Lung (tissue), 12 donors: Measurements from ENCODE around the gene EPM2AIP1. TPM values are rescaled to one million over a fixed set of nuclear protein-coding genes. Genes with fewer than 3 reads are reported as not detected.

Experiments
- ATAC-seq: fragments of 200-7000 bp; cut with Tn5 transposase; one replicate; pipeline ENCODE4 v1.9.1; 2020; ENCODE audit warnings: moderate number of reproducible peaks; ENCODE audit not compliant: insufficient read depth, low FRiP score
- DNase-seq, 3 donors: peaks; one replicate each; pipeline ENCODE4 v3.0.0-alpha.2; 2013 to 2017
- H3K27ac ChIP-seq, 2 donors: one replicate each; pipeline ENCODE4 v1.5.1; 2013; ENCODE audit warnings: mild to moderate bottlenecking in 2 of 2, moderate library complexity in 2 of 2, control low read depth in 1 of 2, inconsistent platforms in 1 of 2, low read depth in 1 of 2, low read length in 1 of 2
- H3K27me3 ChIP-seq, 3 donors: one replicate each; pipeline ENCODE4 v1.5.1; 2013; ENCODE audit warnings: low read length in 2 of 3; ENCODE audit not compliant: control insufficient read depth in 3 of 3, insufficient read depth in 3 of 3
- H3K36me3 ChIP-seq, 4 donors: one replicate each; pipeline ENCODE4 v1.5.1; 2013; ENCODE audit warnings: low read length in 4 of 4, mild to moderate bottlenecking in 1 of 4, moderate library complexity in 1 of 4; ENCODE audit not compliant: control insufficient read depth in 4 of 4, insufficient read depth in 4 of 4
- H3K4me1 ChIP-seq, 5 donors: one replicate each; pipeline ENCODE4 v1.5.1; 2013; ENCODE audit warnings: low read length in 5 of 5, mild to moderate bottlenecking in 2 of 5, moderate library complexity in 1 of 5; ENCODE audit not compliant: control insufficient read depth in 5 of 5, insufficient read depth in 5 of 5
- H3K4me3 ChIP-seq: one replicate; pipeline ENCODE4 v1.5.1; 2013; ENCODE audit warnings: mild to moderate bottlenecking, control low read depth, moderate library complexity
- H3K9ac ChIP-seq, 2 donors: one replicate each; pipeline ENCODE4 v1.5.1; 2013; ENCODE audit warnings: low read length in 2 of 2, control low read depth in 1 of 2; ENCODE audit not compliant: insufficient read depth in 1 of 2
- H3K9me3 ChIP-seq, 4 donors: one replicate each; pipeline ENCODE4 v1.5.1; 2013; ENCODE audit warnings: low read length in 3 of 4, mild to moderate bottlenecking in 1 of 4, moderate library complexity in 1 of 4; ENCODE audit not compliant: control insufficient read depth in 4 of 4, insufficient read depth in 3 of 4
- WGBS, 2 donors: extraction: QIAGEN DNeasy Blood & Tissue Kit; methylation state at CpG; one replicate each; pipeline ENCODE4 v1.1.7; 2013; 5-methylcytosine and 5-hydroxymethylcytosine counted together
- polyA plus RNA-seq, 2 donors: library from polyadenylated mRNA; stranded (reverse); fragments of 200-250 nt; gene quantifications; one replicate each; pipeline ENCODE4 v1.2.1, GENCODE V29; 2013
- total RNA-seq, 2 donors: library from RNA; depleted of rRNA in 1 of 2; stranded (reverse); fragments of >200 nt in 1 of 2; gene quantifications; one replicate each; pipeline ENCODE4 v1.2.1, GENCODE V29; 2014 to 2021
- TF ChIP-seq, protein P1 (sequence below): IDR thresholded peaks from 2 replicates; pipeline ENCODE4 v1.5.1; 2012; ENCODE audit warnings: mild to moderate bottlenecking; ENCODE audit errors: control extremely low read depth, extremely low read depth
- donor health status: control.
- donor health status: control.
- donor health status: Bipolar disorder and iron deficiency.
- donor health status: healthy.
- donor health status: DM: yes; HTN: yes; CAD: no.

EPM2AIP1 gene
- total and polyA plus RNA-seq, 4 donors: 7.1 to 62.6 (median 13.9) TPM

GRCh38 chr3:37017683-37018082 lies 24.8 kb upstream of the EPM2AIP1 start:
- Histone ChIP-seq H3K4me1 (peaks cover 0 to 5% (median 0%) of the 10 kb centered on the region in 5 donors), H3K9me3 (no peaks in the 10 kb centered on the region), H3K4me3 (no peak overlapping the region), H3K36me3 (peaks cover 21 to 48% (median 46%) of the 10 kb centered on the region in 4 donors), H3K27me3 (no peaks in the 10 kb centered on the region), H3K27ac (peak overlapping the region in 1 of 2 donors; percentile 80), H3K9ac (no peak overlapping the region)
- TF ChIP-seq, protein P1, sequence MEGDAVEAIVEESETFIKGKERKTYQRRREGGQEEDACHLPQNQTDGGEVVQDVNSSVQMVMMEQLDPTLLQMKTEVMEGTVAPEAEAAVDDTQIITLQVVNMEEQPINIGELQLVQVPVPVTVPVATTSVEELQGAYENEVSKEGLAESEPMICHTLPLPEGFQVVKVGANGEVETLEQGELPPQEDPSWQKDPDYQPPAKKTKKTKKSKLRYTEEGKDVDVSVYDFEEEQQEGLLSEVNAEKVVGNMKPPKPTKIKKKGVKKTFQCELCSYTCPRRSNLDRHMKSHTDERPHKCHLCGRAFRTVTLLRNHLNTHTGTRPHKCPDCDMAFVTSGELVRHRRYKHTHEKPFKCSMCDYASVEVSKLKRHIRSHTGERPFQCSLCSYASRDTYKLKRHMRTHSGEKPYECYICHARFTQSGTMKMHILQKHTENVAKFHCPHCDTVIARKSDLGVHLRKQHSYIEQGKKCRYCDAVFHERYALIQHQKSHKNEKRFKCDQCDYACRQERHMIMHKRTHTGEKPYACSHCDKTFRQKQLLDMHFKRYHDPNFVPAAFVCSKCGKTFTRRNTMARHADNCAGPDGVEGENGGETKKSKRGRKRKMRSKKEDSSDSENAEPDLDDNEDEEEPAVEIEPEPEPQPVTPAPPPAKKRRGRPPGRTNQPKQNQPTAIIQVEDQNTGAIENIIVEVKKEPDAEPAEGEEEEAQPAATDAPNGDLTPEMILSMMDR: no peak
- 96 to 99% methylated on average over 3 of the region's 3 CpGs for WGBS, 2 donors
- no peak for DNase-seq
- ATAC-seq: no peak

- no peak overlapping the region for H3K9ac ChIP-seq
- TF ChIP-seq, protein P1: no peak
- peaks cover 0 to 5% (median 0%) of the 10 kb centered on the region in 5 donors for H3K4me1 ChIP-seq
- H3K27ac ChIP-seq: peak overlapping the region in 1 of 2 donors; percentile 80
- no peaks in the 10 kb centered on the region for H3K9me3 ChIP-seq
- peaks cover 18 to 48% (median 44%) of the 10 kb centered on the region in 4 donors for H3K36me3 ChIP-seq
- no peaks in the 10 kb centered on the region for H3K27me3 ChIP-seq
- 96 to 98% methylated on average over 8 of the region's 8 CpGs for WGBS, 2 donors
- no peak overlapping the region for H3K4me3 ChIP-seq
- ATAC-seq (no peak), DNase-seq (no peak)
These were observed 24.0 kb upstream of the EPM2AIP1 start for GRCh38 chr3:37016903-37017302.

GRCh38 chr3:37015642-37016041 lies 22.7 kb upstream of the EPM2AIP1 start:
- no peak overlapping the region for H3K4me3 ChIP-seq
- no peaks in the 10 kb centered on the region for H3K27me3 ChIP-seq
- H3K9me3 ChIP-seq: no peaks in the 10 kb centered on the region
- 95 to 96% methylated on average over 5 of the region's 5 CpGs for WGBS, 2 donors
- peak overlapping the region in 1 of 2 donors; percentile 77 for H3K27ac ChIP-seq
- ATAC-seq (no peak), DNase-seq (no peak)
- H3K9ac ChIP-seq: no peak overlapping the region
- TF ChIP-seq, protein P1: no peak
- H3K4me1 ChIP-seq: peaks cover 0 to 5% (median 0%) of the 10 kb centered on the region in 5 donors
- H3K36me3 ChIP-seq: peaks cover 12 to 38% (median 36%) of the 10 kb centered on the region in 4 donors

DNA sequence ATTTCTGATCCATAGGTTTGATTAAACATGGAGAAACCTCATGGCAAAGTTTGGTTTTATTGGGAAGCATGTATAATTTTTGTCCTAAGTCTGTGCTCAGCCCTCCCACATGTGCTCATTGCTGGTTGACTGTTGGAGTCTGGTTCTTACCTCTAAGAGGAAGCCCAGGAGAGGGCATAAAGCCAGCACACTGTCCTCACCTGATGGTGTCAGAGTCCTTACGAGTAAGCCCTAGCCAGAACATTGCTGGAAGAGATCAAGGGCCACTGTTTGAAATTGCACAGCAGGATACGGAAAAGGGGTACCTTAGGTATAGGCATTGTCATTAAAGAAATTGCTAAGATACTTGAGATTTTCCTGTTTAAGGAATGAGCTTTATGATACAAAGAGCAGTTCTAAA lies 21.7 kb upstream of the EPM2AIP1 start:
- ATAC-seq (no peak), DNase-seq (no peak)
- H3K9ac ChIP-seq: no peak overlapping the region
- H3K27me3 ChIP-seq: no peaks in the 10 kb centered on the region
- H3K9me3 ChIP-seq: no peaks in the 10 kb centered on the region
- H3K4me1 ChIP-seq: peaks cover 0 to 5% (median 0%) of the 10 kb centered on the region in 5 donors
- H3K4me3 ChIP-seq: no peak overlapping the region
- peaks cover 9 to 34% (median 31%) of the 10 kb centered on the region in 4 donors for H3K36me3 ChIP-seq
- TF ChIP-seq, protein P1: no peak
- 92 to 93% methylated on average over 2 of the region's 2 CpGs for WGBS, 2 donors
- H3K27ac ChIP-seq: peak overlapping the region in 1 of 2 donors; percentile 69
